HG02943 (cell line): ENCODE results near the gene RAPH1.
A peak's percentile ranks its signal among the peaks of the same experiment; 100 is the strongest.

ENCODE experiments used
- ATAC-seq: cut with Tn5 transposase; IDR thresholded peaks from one replicate; pipeline ENCODE4 v1.9.1; 2021; ENCODE audit warnings: mild to moderate bottlenecking, low read depth, moderate library complexity; ENCODE audit not compliant: unreplicated experiment

The RAPH1 gene, protein sequence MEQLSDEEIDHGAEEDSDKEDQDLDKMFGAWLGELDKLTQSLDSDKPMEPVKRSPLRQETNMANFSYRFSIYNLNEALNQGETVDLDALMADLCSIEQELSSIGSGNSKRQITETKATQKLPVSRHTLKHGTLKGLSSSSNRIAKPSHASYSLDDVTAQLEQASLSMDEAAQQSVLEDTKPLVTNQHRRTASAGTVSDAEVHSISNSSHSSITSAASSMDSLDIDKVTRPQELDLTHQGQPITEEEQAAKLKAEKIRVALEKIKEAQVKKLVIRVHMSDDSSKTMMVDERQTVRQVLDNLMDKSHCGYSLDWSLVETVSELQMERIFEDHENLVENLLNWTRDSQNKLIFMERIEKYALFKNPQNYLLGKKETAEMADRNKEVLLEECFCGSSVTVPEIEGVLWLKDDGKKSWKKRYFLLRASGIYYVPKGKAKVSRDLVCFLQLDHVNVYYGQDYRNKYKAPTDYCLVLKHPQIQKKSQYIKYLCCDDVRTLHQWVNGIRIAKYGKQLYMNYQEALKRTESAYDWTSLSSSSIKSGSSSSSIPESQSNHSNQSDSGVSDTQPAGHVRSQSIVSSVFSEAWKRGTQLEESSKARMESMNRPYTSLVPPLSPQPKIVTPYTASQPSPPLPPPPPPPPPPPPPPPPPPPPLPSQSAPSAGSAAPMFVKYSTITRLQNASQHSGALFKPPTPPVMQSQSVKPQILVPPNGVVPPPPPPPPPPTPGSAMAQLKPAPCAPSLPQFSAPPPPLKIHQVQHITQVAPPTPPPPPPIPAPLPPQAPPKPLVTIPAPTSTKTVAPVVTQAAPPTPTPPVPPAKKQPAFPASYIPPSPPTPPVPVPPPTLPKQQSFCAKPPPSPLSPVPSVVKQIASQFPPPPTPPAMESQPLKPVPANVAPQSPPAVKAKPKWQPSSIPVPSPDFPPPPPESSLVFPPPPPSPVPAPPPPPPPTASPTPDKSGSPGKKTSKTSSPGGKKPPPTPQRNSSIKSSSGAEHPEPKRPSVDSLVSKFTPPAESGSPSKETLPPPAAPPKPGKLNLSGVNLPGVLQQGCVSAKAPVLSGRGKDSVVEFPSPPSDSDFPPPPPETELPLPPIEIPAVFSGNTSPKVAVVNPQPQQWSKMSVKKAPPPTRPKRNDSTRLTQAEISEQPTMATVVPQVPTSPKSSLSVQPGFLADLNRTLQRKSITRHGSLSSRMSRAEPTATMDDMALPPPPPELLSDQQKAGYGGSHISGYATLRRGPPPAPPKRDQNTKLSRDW

DNA sequence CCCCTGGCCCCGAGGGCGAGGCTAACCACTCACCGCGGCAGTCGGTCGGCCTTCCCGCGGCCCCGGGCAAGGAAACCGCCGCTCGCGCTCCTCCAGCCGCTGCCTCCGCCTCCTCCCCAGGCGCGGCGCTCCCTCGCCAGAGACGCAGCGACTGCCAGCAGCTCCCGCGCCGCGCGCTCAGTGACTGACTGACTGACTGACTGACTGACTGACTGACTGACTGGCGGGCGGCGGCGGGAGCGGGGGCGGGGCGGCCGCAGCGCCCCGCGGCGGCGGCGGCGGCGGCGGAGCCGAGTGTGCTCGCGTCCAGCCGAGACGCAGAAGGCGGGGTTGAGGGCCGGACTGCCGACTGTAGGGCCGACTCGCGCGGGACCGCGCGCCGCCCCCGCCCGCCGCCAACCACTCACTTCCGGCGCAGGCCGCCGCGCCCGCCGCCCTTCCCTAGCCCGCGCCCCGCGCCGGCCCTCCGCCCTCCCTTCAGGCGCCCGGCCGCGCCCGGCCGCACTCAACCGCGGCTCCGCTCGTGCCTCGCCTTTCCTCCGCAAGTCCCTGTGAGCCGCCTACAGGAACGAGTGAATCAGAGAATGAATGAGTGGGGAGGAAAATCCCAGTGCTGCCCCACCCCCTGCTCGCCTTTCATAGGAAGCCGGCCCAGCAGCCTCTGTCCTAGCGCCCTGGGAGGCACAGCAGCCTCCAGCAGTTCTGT is at the start of gene RAPH1:
Gene RAPH1 (minus strand): TSS at position 224 of the 706 bp plus-strand sequence. CDS start 39,948 bp downstream, outside the sequence.
- ATAC-seq = no peak

DNA sequence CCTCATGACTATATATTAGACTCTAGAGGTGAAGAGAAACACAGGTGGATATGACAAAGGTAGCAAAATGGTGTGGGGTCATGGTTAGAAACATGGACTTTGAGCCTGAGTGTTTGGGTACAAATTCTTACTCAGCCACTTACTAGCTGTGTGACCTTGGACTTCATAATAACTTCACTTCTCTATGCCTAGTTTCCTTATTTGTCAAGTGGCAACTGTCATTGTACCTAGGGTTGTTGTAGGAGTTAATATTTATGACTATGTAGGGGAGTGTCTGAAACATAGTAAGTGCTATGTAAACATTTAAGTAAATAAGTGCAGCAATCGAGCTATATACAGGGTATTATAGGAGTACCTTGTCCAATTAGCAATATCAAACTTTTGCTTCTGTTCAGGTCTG is 49.7 kb upstream of the RAPH1 start:
- no peak for ATAC-seq

DNA sequence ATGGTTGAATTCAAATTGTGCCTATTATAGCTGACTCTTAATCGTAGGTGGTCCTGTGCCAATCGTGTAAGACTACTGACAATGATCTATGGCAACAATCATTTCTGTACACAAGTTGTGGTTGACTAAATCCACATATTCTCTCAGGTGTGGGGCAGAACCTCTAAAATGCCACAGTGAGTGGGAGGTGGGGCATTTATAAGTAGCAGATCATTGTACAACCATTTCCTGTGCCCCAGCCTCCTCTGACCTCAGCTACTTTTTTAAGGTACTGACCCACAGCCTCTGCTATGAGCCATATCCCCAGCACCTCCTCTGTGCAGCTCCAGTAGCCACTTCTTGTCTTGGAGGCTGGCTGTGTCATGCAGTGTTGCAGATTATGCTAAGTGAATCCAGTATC is 48.6 kb upstream of the RAPH1 start:
- ATAC-seq = peak; percentile 50

DNA sequence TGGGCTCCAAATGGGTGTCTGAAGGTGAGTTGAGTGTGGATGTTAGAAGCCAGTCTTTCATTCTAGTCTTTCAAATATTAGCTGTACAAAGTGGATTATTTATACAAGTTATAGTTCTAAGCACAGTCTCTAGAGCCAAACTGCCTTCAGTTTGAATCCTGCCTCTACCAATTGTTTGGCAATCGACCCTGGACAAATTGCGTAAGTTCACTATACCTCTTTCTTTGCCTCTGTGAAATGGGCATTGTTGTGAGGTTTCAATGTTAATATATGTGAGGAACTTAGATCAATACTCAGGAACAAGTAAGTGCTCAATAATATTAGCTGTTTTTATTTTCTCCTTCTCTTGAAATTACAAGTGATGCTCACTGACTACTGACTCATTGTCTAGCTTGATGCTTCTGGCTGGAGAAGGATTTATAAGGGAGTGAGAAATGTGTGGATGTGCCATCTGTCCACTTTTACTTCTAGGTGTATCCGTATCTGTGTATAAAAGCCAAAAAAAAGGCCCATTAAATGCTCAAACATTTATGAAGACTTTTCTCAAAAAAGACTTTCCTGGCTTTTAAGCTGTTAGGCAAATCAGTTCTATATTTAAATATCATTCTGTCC is 48.1 kb upstream of the RAPH1 start:
- ATAC-seq = no peak

DNA sequence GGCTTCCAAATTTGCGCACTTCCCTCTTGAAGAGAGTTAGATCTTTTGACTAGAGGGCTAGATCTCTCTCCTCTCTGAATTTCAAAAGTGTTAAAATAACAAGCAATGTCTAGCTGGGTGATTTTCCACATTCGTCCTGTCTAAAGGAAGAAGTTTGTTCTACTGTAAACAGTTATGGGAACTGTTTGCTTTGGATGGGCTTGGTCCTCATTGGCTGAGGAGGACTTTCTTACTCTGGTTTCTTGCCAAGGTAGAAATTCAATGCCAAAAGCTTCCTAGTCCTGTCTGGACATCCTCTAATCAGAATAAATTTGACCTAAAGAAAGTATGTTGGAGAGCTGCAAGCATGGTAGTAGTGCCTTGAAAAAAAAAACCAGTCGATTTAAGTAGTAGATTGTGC is 47.4 kb upstream of the RAPH1 start:
- ATAC-seq = no peak

DNA sequence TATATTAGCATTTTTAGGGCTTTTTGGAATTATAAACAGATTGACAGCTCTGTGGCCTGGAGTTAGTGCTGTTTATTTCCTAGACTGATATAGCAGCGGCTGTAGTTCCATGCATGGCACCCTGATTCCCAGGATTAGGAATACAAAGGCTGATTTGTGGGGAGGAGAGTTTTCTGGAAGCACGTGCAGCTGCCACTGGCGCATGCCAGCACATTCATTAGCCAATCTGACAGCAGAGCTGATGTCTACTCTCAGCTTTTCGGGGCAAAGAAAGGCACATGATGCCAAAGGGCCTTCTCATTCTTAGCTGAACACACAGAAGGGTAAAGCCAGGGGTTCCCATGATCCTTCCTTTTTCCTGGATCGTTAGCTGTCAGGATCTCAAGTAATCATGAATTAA is 45.7 kb upstream of the RAPH1 start:
- ATAC-seq = no peak

DNA sequence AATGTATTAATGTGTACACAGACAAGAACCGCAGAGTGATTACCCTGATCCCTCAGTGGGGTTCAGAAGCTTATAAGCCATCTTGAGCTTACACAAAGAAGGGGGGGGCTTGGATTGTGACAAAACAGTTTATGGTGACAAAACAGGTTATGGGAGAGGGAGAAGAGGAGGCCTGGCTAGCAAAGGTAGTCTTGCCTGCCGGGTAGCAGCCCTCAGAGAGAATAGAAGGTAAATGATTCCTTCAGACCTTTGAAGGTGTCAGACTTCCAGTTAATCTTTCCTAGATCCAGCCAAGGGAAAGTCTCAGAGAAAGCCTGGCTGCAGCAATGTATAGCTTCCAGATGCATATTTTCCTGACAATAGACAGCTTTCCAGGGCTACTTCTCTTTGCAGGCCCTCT is 44.6 kb upstream of the RAPH1 start:
- ATAC-seq = no peak

DNA sequence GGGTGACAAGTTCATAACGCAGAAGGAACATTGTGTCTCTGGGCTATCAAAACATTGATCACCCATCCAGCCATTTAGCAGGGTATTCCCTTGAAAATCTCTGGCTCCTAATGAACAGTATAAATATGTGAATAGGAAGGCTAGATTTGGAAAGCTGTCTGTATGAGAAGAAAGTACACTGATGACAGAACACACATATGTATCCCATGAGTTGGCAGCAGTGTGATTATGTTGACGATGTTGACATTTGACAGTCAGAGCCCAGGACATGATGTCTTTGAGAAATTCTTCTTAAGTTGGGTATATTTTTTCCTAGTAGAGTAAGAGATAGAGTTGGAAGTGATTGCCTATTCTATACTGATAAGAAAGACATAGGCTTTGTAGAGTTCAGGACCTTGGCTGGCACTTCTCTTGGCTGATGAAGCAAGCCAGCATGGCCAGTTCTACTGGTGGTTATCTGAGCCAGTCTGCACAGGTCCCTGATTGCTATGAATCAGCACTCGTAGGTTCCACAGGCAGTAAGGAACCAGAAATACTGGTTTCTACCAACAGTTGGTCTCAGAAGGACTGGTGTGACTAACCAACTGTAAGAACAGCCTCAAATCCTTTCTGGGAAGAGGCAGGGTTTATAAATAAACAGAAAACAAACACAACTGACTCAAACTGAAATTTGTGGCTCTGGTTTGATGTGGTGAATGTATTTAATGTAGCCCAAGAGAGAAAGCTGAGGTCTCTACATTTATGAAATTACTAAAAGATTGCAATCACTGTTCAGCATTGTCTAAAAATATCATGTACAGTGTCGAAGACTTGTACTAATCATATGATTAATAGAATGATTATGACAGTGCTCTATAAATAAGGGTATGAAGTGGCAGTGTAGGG is 43.9 kb upstream of the RAPH1 start:
- peak; percentile 94 for ATAC-seq

DNA sequence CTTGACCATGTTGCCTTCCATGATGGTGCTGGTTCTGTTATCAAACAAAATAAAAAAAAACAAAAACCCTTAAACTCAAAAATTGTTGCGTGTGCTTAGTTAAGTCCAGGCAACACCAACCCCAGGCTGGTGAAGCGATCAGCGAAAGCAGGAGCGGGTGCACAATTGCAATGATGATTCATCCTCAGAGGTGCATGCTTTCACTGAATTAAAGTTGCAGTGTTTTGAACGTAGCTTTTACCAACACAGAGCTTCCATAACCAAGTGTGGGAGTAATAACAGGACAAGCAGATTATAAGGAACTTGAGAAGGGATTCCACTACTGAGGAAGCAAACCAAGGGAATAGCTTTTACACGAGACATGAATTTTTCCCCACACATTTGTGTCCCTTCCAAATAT is 39.7 kb upstream of the RAPH1 start:
- no peak for ATAC-seq

DNA sequence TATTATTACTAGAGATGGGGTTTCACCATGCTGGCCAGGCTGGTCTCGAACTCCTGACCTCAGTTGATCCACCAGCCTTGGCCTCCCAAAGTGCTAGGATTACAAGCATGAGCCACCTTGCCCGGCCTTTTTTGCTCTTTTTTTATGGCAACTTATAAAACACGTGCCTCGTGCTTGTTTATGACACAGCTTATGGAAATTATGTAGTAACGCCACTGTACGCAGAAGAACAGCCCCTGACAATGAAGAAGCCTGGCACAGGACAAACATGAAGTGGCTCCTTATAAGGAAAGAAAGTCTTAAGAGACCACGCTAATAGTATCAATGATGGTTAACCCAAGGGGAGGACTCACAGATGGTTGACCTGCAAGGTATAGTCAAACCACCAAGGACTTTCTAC is 37.2 kb upstream of the RAPH1 start:
- ATAC-seq = no peak

DNA sequence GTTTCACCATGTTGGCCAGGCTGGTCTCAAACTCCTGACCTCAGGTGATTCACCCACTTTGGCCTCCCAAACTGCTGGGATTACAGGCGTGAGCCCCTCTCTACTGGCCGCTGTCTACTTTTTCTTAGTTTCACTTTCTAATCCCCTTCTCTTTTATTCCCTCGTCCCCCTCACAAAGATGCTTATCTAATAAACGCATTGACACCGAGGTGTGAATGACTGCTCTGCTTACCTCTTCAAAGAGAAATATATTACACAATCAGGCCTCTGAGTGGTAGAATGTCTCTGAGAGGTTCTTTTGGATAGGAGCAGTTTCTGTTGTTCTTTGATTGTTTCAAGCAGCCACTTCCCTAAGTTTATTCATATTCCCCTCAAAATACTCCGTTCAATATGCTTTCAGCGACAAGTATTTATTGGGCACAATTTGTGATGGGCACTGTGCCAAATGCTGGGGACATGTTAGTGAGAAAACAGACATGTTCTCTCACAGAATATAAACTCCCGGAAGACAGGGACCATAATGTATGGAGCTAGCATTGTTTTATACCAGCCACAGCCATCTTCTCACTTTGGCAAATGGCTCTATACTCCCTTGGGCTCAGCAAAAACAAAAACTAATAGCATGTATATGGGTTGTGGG is 34.7 kb upstream of the RAPH1 start:
- no peak for ATAC-seq

DNA sequence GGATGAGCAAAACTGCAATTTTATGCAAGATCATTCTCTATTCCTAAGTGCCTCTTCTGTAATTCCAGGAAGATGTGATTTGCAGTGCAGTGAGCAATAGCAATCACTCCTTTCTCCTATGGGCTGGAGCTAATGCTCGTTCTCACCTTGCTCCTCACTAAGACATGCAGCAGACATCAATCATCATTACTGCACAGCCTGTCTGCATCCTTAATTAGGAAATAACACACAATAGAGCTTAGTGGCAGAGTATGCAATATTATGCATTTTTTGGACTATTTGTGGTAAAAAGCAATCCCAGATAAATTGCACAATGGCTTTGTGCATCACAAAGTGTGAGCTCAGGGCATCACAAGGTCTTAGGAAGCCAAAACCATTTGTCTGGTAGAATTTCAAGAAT is 32.6 kb upstream of the RAPH1 start:
- ATAC-seq = no peak

DNA sequence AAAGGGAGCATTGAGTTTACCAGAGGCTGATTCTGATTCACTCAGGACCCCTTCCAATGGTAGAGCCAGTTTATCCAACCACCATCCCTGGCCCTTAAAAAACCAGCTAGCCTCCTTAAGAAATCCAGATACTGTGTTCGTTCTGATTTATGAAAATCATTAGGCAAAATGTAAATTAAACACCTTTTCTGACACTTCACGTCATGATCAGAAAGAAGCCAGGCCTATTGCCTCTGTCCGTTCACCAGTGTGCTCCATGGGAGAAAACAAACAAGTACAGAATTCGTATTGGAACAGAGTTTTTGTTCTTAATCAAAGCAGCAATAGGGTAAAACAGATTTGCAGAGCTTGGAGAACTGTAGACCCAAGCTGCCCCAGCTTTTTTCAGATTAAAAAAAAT is 31.1 kb upstream of the RAPH1 start:
- ATAC-seq = no peak

DNA sequence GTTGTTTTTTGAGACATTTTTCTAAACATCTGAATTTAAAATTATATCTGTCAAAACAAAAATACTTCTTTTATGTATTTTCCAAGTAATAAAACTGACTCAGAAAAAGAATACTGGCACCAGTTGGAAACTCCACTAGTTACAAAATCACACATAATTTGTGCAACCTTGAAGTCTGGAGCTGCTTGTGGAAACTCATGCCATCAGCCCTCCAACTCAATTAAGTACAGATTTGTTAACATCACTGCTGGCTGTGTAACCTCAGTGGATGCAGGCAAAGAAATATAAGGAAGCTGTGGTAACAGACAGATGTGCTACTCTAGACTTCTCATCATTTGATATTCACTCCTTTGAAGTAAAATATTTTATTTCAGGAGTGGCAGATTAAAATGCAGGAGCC is 30.0 kb upstream of the RAPH1 start:
- ATAC-seq = no peak

DNA sequence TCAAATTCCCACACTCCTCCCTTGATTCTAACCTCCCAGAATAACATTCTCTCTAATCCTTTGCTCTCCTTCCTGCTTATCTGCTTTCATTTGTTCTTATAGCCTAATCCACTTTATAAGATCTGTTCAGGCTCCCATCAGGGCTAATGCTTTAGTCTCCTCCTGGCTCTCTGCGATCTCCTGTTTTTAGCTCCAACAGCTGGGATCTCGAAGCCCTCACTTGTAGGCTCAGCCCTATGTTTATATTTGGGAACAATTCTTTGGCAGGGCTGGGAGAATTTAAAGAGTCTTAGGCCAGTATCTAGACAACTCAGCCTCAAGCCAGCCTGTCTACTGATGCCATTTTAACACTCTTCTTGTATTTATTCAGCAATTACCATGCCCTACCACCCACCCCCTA is 27.2 kb upstream of the RAPH1 start:
- no peak for ATAC-seq

DNA sequence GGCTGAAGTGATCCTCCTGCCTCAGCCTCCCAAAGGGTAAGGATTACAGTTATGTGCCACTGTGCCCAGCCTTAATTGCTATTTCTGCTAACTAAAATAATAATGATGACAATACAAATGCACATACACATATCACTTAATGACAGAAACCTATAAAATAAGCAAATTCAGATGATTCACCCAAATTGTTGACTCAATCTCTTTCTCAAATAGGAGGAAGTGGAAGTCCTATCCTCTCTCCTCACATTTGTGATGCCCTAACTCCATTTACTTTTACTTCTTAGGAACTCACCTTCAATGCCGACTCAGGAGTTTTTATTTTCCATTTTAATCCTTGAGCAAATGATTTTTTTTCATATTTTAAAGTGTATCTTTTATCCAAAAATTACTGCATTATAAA is 24.5 kb upstream of the RAPH1 start:
- no peak for ATAC-seq

DNA sequence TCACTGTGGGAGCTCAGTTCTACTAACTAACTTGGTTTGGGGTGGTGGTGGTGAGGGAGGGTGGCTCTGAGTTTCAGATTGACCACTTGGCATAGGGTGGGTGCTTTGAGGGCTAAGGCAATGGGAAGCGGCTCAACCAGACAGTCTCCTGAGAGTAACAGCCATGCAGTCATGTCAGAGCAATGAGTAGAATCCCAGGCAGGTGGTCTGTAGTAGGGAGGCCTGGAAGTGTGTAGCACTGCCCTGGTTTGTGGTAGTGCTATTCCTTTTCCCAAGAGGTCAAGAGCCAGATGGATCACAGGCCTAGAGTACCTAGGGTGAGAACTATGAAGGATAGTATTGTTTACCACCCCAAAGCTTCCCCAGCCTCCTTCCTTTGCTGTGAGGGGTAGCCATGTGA is 18.7 kb upstream of the RAPH1 start:
- no peak for ATAC-seq

DNA sequence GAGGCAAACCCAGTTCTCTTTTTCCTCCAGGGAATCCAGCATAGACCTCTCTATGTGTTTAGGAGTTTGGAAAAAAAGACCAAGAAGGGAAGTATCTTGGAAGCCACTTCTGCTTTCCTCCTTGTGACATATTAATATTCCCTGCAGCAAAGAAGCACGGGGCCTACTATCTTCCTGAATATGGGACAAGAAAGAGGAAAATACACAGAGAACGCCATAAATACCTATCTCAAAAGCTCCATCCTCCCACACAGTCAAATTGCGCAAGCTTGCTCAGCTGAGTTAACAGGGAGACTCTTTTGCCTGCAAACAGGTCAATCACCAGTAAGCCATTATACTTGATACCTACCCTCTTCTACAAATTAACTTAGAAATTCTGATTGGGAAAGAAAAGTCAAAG is 16.7 kb upstream of the RAPH1 start:
- ATAC-seq = no peak

DNA sequence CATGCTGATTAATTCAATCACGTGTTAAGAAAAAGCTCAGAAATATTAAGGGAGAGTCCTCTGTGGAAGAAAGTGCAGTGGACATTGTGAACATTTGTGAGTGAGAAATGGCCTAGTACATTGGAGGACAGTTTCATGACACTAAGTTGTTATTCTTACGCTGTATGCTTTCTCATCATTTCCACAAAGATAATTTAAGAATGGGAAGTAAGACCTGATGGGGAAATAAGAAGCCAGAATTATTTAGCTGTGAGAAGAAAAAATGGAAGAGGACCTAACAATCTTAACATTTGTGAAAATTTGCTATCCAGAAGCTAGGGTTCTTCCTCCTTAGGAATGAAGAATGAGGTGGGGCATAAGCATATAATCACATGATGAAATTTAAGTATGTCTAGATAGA is 15.2 kb upstream of the RAPH1 start:
- ATAC-seq = no peak
